ENCODE data around the gene ZNF345. TPM values are rescaled to one million over a fixed set of nuclear protein-coding genes. Genes with fewer than 3 reads are reported as not detected.

Gene ZNF345
- polyA plus RNA-seq, 1 experiment, result 2.6 TPM

- Histone ChIP-seq H3K27ac (ENCODE audit: low read depth, low read length) (no peak overlapping the region), H3K27me3 (ENCODE audit: control insufficient read depth, insufficient read depth, low read length) (no peaks in the 10 kb centered on the region), H3K9me3 (ENCODE audit: control insufficient read depth, insufficient read depth, low read length) (peaks cover 33% of the 10 kb centered on the region), H3K4me3 (ENCODE audit: low read depth, low read length) (no peak overlapping the region)
- POLR2A ChIA-PET, result no interaction called here
- DNase-seq (ENCODE audit: low read depth, low spot score), result no peak
- CTCF ChIA-PET, result interaction anchor here (0.7 kb wide), 1 partner anchor 249 kb away, joined by 8 read pairs; no protein-coding TSS in a partner anchor
- no peak for TF ChIP-seq CTCF (IDR thresholded peaks at IDR 0.05; ENCODE audit: low read depth, low read length)
These were observed 2.7 kb upstream of the ZNF345 start for GRCh38 chr19:36847968-36848367.

- peak overlapping the region; percentile 61 for H3K27ac ChIP-seq (ENCODE audit: low read depth, low read length)
- TF ChIP-seq CTCF (IDR thresholded peaks at IDR 0.05; ENCODE audit: low read depth, low read length), result no peak
- CTCF ChIA-PET, result interaction anchor here (0.5 kb wide), 1 partner anchor 305 kb away, joined by 3 read pairs; no protein-coding TSS in a partner anchor
- peak; percentile 67 for DNase-seq (ENCODE audit: low read depth, low spot score)
- no peaks in the 10 kb centered on the region for H3K27me3 ChIP-seq (ENCODE audit: control insufficient read depth, insufficient read depth, low read length)
- peaks cover 22% of the 10 kb centered on the region for H3K9me3 ChIP-seq (ENCODE audit: control insufficient read depth, insufficient read depth, low read length)
- H3K4me3 ChIP-seq (ENCODE audit: low read depth, low read length), result peak overlapping the region; percentile 100
- POLR2A ChIA-PET, result interaction anchor here (0.5 to 1.6 kb wide), 10 partner anchors 9 to 848 kb away, joined by 3 to 29 read pairs (median 3); partner anchors contain the start of genes ZNF585A and ZNF790
These were observed 746 bp upstream of the ZNF345 start for GRCh38 chr19:36849701-36850558.

GRCh38 chr19:36851898-36852297 lies 1.2 kb downstream of the ZNF345 start:
- Histone ChIP-seq H3K4me3 (ENCODE audit: low read depth, low read length) (peak overlapping the region; percentile 100), H3K27me3 (ENCODE audit: control insufficient read depth, insufficient read depth, low read length) (no peaks in the 10 kb centered on the region), H3K27ac (ENCODE audit: low read depth, low read length) (no peak overlapping the region), H3K9me3 (ENCODE audit: control insufficient read depth, insufficient read depth, low read length) (peaks cover 22% of the 10 kb centered on the region)
- ChIA-PET POLR2A (interaction anchor here (0.6 kb wide), 1 partner anchor 457 kb away, joined by 9 read pairs; no protein-coding TSS in a partner anchor), CTCF (no interaction called here)
- no peak for TF ChIP-seq CTCF (IDR thresholded peaks at IDR 0.05; ENCODE audit: low read depth, low read length)
- DNase-seq (ENCODE audit: low read depth, low spot score), result no peak

- H3K4me3 ChIP-seq (ENCODE audit: low read depth, low read length), result no peak overlapping the region
- H3K27me3 ChIP-seq (ENCODE audit: control insufficient read depth, insufficient read depth, low read length), result no peaks in the 10 kb centered on the region
- peaks cover 34% of the 10 kb centered on the region for H3K9me3 ChIP-seq (ENCODE audit: control insufficient read depth, insufficient read depth, low read length)
- CTCF ChIA-PET, result no interaction called here
- POLR2A ChIA-PET, result no interaction called here
- DNase-seq (ENCODE audit: low read depth, low spot score), result no peak
- H3K27ac ChIP-seq (ENCODE audit: low read depth, low read length), result no peak overlapping the region
- no peak for TF ChIP-seq CTCF (IDR thresholded peaks at IDR 0.05; ENCODE audit: low read depth, low read length)
These were observed 26.6 kb downstream of the ZNF345 start for GRCh38 chr19:36876993-36877938.
